OCI-LY7 (cell line): ENCODE results near the gene ANKS1B. TPM values are rescaled to one million over a fixed set of nuclear protein-coding genes. Genes with fewer than 3 reads are reported as not detected.

Source experiments
- small RNA-seq: library from RNA; depleted of rRNA; stranded (forward); fragments of <200 nt; gene quantifications from one replicate; pipeline ENCODE3, GENCODE V24; 2014
- total RNA-seq, 2 experiments: library from RNA; depleted of rRNA in 1 of 2; stranded (reverse); fragments of >200 nt in 1 of 2; shearing (Covaris generic) in 1 of 2; gene quantifications; 2 replicates each; pipeline ENCODE4 v1.2.3, GENCODE V29; 2014 to 2022

The ANKS1B gene
- total RNA-seq, 2 experiments from 2014 or later, result 2.9 to 6.0 TPM

Small RNA genes within 50 kb of the gene (small RNA-seq; reads per million reads assigned to genes)
- gene RNA5SP366, result 0.83 reads per million, percentile 38 among the genes with 10 or more reads in this experiment

Other genes with a start within 250 kb of the ANKS1B start
- 11.6 and 18.9 TPM in 2 replicates for gene BLTP3B, start 157.9 kb upstream of the ANKS1B start, total RNA-seq (2014; rRNA removed; shearing (Covaris generic))
- gene BLTP3B, start 157.9 kb upstream of the ANKS1B start, total RNA-seq (2022), result 20.2 and 23.2 TPM in 2 replicates
- 14.6 and 22.2 TPM in 2 replicates for gene ACTR6, start 215.9 kb upstream of the ANKS1B start, total RNA-seq (2014; rRNA removed; shearing (Covaris generic))
- 35.2 and 37.6 TPM in 2 replicates for gene ACTR6, start 215.9 kb upstream of the ANKS1B start, total RNA-seq (2022)